Heart left ventricle (tissue), 13 donors: ENCODE measurements around the gene ISM1.

Experiments
- POLR2A ChIP-seq, 2 donors: fragments of 450-650 bp; IDR thresholded peaks; one replicate each; pipeline ENCODE4 v1.6.1; 2017; ENCODE audit warnings: antibody characterized with exemption in 2 of 2, mild to moderate bottlenecking in 2 of 2, moderate library complexity in 2 of 2
- TF ChIP-seq, protein P1 (sequence below), 12 donors: fragments of 200-600 bp; sonication (generic) in 4 of 12; IDR thresholded peaks; one replicate each; pipeline versions ENCODE4 v1.5.0 to v1.8.0; 2018 to 2022; ENCODE audit warnings: antibody characterized with exemption in 12 of 12, mild to moderate bottlenecking in 5 of 12
- donor health status: ischemic (EF 13 %, LVEDD 7.1; RV severe dilation, severe dysfunction).
- donor health status: DM: no; HTN: yes; CAD: no.
- donor health status: DM: no; HTN: no; CAD: no.
- donor health status: ischemic (EF 25% LVEDD 6.9; RV normal size, moderate dysfunction).
- donor health status: ischemic (EF 25% LVEDD 5.7; RV mildly dilated, moderate dysfunction).
- donor health status: ischemic (EF 35%, LVEDD 5.7; RV mildly dilated, moderate dysfunction).
- donor health status: nonischemic (EF 11% LVEDD 7.7; RV severe dilation, severe dysfunction).
- donor health status: DM: yes; HTN: yes; CAD: no.
- donor health status: PGD.
- donor health status: ischemic (EF 29% LVEDD 5.4; RV normal size, mild dysfunction).
- donor health status: nonischemic (EF 23%, LVEDD 6.1; RV moderate dilation, normal function).

DNA sequence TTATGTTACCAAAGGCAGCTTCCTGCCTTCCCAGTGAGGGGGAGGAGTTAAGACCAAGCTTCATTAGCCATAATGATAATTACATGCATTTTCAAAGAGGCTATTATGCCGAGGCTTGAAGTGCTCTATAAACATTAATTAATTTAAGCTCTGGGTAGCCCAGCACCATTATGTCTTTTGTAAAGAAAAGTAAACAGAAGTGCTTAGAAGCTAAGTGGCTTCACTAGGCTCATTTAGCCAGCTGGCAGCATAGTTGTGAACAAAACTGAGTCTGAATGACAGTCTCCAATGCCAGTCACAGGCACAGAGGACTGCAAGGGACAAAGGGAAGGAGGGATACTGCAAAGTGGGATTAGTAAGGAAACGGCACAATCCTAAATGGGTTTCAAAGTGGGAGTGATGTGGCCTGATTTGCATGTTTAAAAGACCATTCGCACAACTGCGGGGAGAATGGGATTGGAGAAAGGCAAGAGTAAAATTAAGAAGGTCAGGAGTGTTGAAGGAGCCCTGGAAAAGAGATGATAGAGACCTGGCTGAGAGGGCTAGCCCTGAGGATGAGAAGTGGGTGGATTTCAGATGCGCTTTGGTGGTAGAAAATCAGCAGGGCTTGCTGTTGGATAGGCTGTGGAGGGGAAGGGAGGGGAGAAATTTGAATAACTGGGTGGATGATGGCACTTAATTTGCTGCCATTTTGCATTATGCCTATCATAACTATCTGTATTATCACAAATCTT, 20.1 kb upstream of the ISM1 start:
- TF ChIP-seq, protein P1, sequence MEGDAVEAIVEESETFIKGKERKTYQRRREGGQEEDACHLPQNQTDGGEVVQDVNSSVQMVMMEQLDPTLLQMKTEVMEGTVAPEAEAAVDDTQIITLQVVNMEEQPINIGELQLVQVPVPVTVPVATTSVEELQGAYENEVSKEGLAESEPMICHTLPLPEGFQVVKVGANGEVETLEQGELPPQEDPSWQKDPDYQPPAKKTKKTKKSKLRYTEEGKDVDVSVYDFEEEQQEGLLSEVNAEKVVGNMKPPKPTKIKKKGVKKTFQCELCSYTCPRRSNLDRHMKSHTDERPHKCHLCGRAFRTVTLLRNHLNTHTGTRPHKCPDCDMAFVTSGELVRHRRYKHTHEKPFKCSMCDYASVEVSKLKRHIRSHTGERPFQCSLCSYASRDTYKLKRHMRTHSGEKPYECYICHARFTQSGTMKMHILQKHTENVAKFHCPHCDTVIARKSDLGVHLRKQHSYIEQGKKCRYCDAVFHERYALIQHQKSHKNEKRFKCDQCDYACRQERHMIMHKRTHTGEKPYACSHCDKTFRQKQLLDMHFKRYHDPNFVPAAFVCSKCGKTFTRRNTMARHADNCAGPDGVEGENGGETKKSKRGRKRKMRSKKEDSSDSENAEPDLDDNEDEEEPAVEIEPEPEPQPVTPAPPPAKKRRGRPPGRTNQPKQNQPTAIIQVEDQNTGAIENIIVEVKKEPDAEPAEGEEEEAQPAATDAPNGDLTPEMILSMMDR (IDR thresholded peaks at IDR 0.05): no peak
- no peak for TF ChIP-seq POLR2A (IDR thresholded peaks at IDR 0.05)
